Endothelial cell of umbilical vein (primary cell): ENCODE data around the gene AQR. TPM values are rescaled to one million over a fixed set of nuclear protein-coding genes. Genes with fewer than 3 reads are reported as not detected.
A peak's percentile ranks its signal among the peaks of the same experiment; 100 is the strongest.

Experiments
- BruUV-seq: library from RNA; stranded (reverse); fragments of 400-500 nt; replicated peaks from 2 replicates; lab custom pipeline; 2021; lab: Mats Ljungman, UMichigan
- CTCF ChIA-PET: fragments of 300-600, 350-600 bp; sonication (Branson Sonifier 250); formaldehyde crosslinking; loops from one replicate; lab custom pipeline; 2021; ENCODE audit warnings: antibody characterized with exemption, inconsistent platforms; lab: Charles Lee
- POLR2A ChIA-PET: fragments of 300-600, 350-600 bp; sonication (Branson Sonifier 250); formaldehyde crosslinking; loops from one replicate; lab custom pipeline; 2021; ENCODE audit warnings: antibody characterized with exemption, inconsistent platforms; lab: Charles Lee
- DNase-seq: peaks from one replicate; pipeline ENCODE4 v3.0.0-alpha.2; 2011; ENCODE audit warnings: low read depth, low spot score
- FAIRE-seq: peaks from 2 replicates; lab custom pipeline; 2011; peaks lifted over from hg19 to GRCh38; lab: Jason Lieb, UNC
- H2AFZ ChIP-seq: 2 replicates; pipeline ENCODE4 v1.6.0; 2012; ENCODE audit warnings: low read depth, low read length, control low read depth, inconsistent platforms
- H3K27ac ChIP-seq: 2 replicates; pipeline ENCODE4 v1.5.1; 2011; ENCODE audit warnings: low read depth, mild to moderate bottlenecking, control low read depth, low read length, moderate library complexity; ENCODE audit not compliant: insufficient read depth
- H3K27me3 ChIP-seq, 2 experiments: 2 replicates each; pipeline versions ENCODE4 v1.6.0 to v1.6.1; 2011; ENCODE audit warnings: low read length in 2 of 2, mixed read lengths in 1 of 2; ENCODE audit not compliant: control insufficient read depth in 2 of 2, insufficient read depth in 2 of 2
- H3K36me3 ChIP-seq, 2 experiments: 2 replicates in 1 of 2; 3 replicates in 1 of 2; pipeline ENCODE4 v1.5.1; 2011; ENCODE audit warnings: low read length in 2 of 2, mild to moderate bottlenecking in 1 of 2, moderate library complexity in 1 of 2; ENCODE audit not compliant: control insufficient read depth in 2 of 2, insufficient read depth in 2 of 2; ENCODE audit errors: extremely low read depth in 1 of 2
- H3K4me1 ChIP-seq: 3 replicates; pipeline ENCODE4 v1.5.1; 2011; ENCODE audit warnings: mild to moderate bottlenecking, low read length; ENCODE audit not compliant: control insufficient read depth, insufficient read depth; ENCODE audit errors: extremely low read depth
- H3K4me2 ChIP-seq: 2 replicates; pipeline ENCODE4 v1.6.1; 2011; ENCODE audit warnings: low read length, control low read depth, mixed read lengths; ENCODE audit not compliant: insufficient read depth
- H3K4me3 ChIP-seq, 3 experiments: fragments of 200-600 bp in 1 of 3; sonication (generic), shearing (Covaris generic) in 1 of 3; replicated peaks in 1 of 3; 2 replicates each; pipeline ENCODE4 v1.5.1; 2011 to 2016; ENCODE audit warnings: control low read depth in 3 of 3, low read length in 3 of 3, mild to moderate bottlenecking in 2 of 3, inconsistent platforms in 1 of 3, low read depth in 1 of 3, moderate library complexity in 1 of 3; ENCODE audit not compliant: insufficient read depth in 1 of 3
- H3K79me2 ChIP-seq: 2 replicates; pipeline ENCODE4 v1.6.0; 2012; ENCODE audit warnings: low read length, inconsistent platforms; ENCODE audit not compliant: control insufficient read depth, insufficient read depth
- H3K9ac ChIP-seq: replicated peaks from 2 replicates; pipeline ENCODE3; 2011; ENCODE audit warnings: low read length, control low read depth; ENCODE audit not compliant: insufficient read depth; ENCODE audit errors: extremely low read depth
- H3K9me1 ChIP-seq: replicated peaks from 3 replicates; pipeline ENCODE4 v1.6.0; 2011; ENCODE audit warnings: mild to moderate bottlenecking, low read length; ENCODE audit not compliant: control insufficient read depth, insufficient read depth; ENCODE audit errors: extremely low read depth
- H3K9me3 ChIP-seq: replicated peaks from 2 replicates; pipeline ENCODE4 v1.5.1; 2012; ENCODE audit warnings: low read length, inconsistent platforms; ENCODE audit not compliant: control insufficient read depth, insufficient read depth
- H4K20me1 ChIP-seq: replicated peaks from 2 replicates; pipeline ENCODE3; 2011; ENCODE audit warnings: mild to moderate bottlenecking, low read length; ENCODE audit not compliant: control insufficient read depth, insufficient read depth; ENCODE audit errors: extremely low read depth
- EZH2 ChIP-seq: IDR thresholded peaks from 2 replicates; pipeline ENCODE4 v1.6.1; 2012; ENCODE audit warnings: borderline replicate concordance, low read depth, mild to moderate bottlenecking, moderate library complexity, low read length, inconsistent platforms; ENCODE audit not compliant: severe bottlenecking
- FOS ChIP-seq: IDR thresholded peaks from 2 replicates; pipeline ENCODE4 v1.6.1; 2011; ENCODE audit warnings: mild to moderate bottlenecking, low read length, moderate library complexity, borderline replicate concordance; ENCODE audit not compliant: insufficient read depth
- GATA2 ChIP-seq: IDR thresholded peaks from 2 replicates; pipeline ENCODE4 v1.7.0; 2011; ENCODE audit warnings: low read depth, mild to moderate bottlenecking, moderate library complexity, mixed read lengths, low read length; ENCODE audit not compliant: insufficient read length, insufficient read depth
- JUN ChIP-seq: IDR thresholded peaks from 2 replicates; pipeline ENCODE4 v1.6.1; 2011; ENCODE audit warnings: borderline replicate concordance, low read depth; ENCODE audit not compliant: insufficient read length, insufficient read depth
- MAX ChIP-seq: IDR thresholded peaks from 2 replicates; pipeline ENCODE4 v1.6.1; 2011; ENCODE audit not compliant: insufficient read depth, insufficient read length
- MYC ChIP-seq: IDR thresholded peaks from one replicate; pipeline ENCODE4 v1.6.1; 2011; ENCODE audit warnings: mild to moderate bottlenecking, low read depth, low read length
- POLR2A ChIP-seq: IDR thresholded peaks from 2 replicates; pipeline ENCODE4 v1.6.1; 2012; ENCODE audit warnings: low read depth, mild to moderate bottlenecking, control low read depth, low read length
- POLR2AphosphoS5 ChIP-seq: IDR thresholded peaks from 2 replicates; pipeline ENCODE4 v1.6.1; 2012; ENCODE audit warnings: low read depth, mild to moderate bottlenecking, control low read depth, low read length, moderate library complexity; ENCODE audit not compliant: insufficient read depth
- dilution Hi-C: fragments of 300-500 bp; cut with MboI; formaldehyde crosslinking; loops from one replicate; pipeline ENCODE4 v1.15.0; 2019; ENCODE audit warnings: low sequenced_read_pairs; ENCODE audit not compliant: extremely low pct_ligation_motif_present
- intact Hi-C: fragments of 100-400 bp; cut with micrococcal nuclease; formaldehyde crosslinking; loops from one replicate; pipeline ENCODE4 v1.10.0; 2022
- polyA plus RNA-seq, 4 experiments: library from polyadenylated mRNA; depleted of rRNA in 3 of 4; stranded (reverse) in 3 of 4; unstranded in 1 of 4; fragments of >200 nt; gene quantifications; 2 replicates each; pipeline versions ENCODE4 v1.2.1 to v1.2.3, GENCODE V29; 2011 to 2012; ENCODE audit warnings: missing spikeins in 1 of 4
- total RNA-seq: library from RNA; stranded (reverse); gene quantifications from 2 replicates; pipeline ENCODE4 v1.2.3, GENCODE V29; 2021
- TF ChIP-seq, protein P1 (sequence below), 2 donors: IDR thresholded peaks; 1 replicate in 1 of 2; 2 replicates in 1 of 2; pipeline ENCODE4 v1.5.1; 2011; ENCODE audit warnings: low read length in 2 of 2, mild to moderate bottlenecking in 2 of 2, moderate library complexity in 2 of 2, control low read depth in 1 of 2, inconsistent platforms in 1 of 2, low read depth in 1 of 2; ENCODE audit not compliant: insufficient read depth in 1 of 2; ENCODE audit errors: extremely low read depth in 1 of 2

Gene AQR
- total and polyA plus RNA-seq, 2 donors (not counting 3 experiments of a cell fraction or from before 2014, with no cell fraction given): 18.7 to 37.5 TPM

DNA sequence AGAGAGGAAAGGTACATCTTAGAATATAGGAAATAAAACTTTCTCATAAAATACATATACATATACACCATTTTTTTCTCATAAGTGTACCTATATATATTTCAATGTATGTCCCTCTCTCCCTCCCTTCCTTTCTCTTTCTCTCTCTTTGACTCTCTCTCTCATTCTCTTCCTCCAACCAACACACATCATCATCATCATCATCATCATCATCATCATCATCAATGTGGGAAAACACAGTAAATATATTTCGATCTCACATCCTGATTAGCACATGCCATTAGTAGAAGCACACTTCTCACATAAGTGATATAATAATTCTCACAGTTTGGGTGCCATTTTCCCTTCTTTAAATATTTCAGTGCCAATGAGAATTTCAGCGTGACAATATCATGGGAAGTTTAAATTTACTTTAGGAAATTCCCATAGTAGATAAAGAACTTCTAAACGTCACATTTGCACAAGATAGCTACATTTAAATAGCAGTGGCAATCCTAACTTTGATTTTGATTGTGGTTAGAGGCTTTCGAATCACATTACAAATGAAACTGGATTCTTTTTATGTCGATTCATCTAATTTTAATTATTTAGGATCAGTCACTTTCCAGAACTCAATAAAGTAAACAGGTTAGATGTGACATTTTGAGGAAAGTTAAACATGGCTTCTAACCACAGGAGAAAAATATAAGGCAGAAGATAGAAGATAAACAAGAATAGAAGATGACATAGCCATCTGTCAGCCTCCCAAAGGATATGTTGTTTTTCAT lies 141.2 kb downstream of the AQR start:
- ChIA-PET CTCF (no interaction called here), POLR2A (no interaction called here)
- no peak overlapping the region for H3K4me3 ChIP-seq
- dilution Hi-C loops: no loop called here
- no peak overlapping the region for H3K27ac ChIP-seq
- DNase-seq (no peak), FAIRE-seq (peak; percentile 46)
- intact Hi-C loops: no loop called here
- peaks cover 0 to 6% of the 10 kb centered on the region in 2 experiments for H3K27me3 ChIP-seq
- H3K9me1 ChIP-seq: peaks cover 5% of the 10 kb centered on the region
- no peaks in the 10 kb centered on the region for H3K9me3 ChIP-seq
- no peaks in the 10 kb centered on the region for H3K4me1 ChIP-seq
- no peak for TF ChIP-seq POLR2AphosphoS5
- no peak for TF ChIP-seq MYC
- TF ChIP-seq FOS: no peak
- no peak for TF ChIP-seq JUN
- no peak for TF ChIP-seq EZH2
- no peak for TF ChIP-seq GATA2
- no peak for TF ChIP-seq MAX
- TF ChIP-seq POLR2A: no peak
- TF ChIP-seq, protein P1, sequence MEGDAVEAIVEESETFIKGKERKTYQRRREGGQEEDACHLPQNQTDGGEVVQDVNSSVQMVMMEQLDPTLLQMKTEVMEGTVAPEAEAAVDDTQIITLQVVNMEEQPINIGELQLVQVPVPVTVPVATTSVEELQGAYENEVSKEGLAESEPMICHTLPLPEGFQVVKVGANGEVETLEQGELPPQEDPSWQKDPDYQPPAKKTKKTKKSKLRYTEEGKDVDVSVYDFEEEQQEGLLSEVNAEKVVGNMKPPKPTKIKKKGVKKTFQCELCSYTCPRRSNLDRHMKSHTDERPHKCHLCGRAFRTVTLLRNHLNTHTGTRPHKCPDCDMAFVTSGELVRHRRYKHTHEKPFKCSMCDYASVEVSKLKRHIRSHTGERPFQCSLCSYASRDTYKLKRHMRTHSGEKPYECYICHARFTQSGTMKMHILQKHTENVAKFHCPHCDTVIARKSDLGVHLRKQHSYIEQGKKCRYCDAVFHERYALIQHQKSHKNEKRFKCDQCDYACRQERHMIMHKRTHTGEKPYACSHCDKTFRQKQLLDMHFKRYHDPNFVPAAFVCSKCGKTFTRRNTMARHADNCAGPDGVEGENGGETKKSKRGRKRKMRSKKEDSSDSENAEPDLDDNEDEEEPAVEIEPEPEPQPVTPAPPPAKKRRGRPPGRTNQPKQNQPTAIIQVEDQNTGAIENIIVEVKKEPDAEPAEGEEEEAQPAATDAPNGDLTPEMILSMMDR (IDR thresholded peaks at IDR 0.05; ENCODE audit: extremely low read depth in 1 of 2, insufficient read depth in 1 of 2, low read depth in 1 of 2, low read length in 2 of 2): no peak
- no peak overlapping the region for H2AFZ ChIP-seq
- BruUV-seq: no TSS peak
- no peak overlapping the region for H3K4me2 ChIP-seq
- no peaks in the 10 kb centered on the region for H3K79me2 ChIP-seq
- H3K9ac ChIP-seq: no peak overlapping the region
- H3K36me3 ChIP-seq: no peaks in the 10 kb centered on the region
- no peaks in the 10 kb centered on the region for H4K20me1 ChIP-seq
